ENCODE results near the gene HARBI1. TPM values are rescaled to one million over a fixed set of nuclear protein-coding genes. Genes with fewer than 3 reads are reported as not detected.

The HARBI1 gene
- total and polyA plus RNA-seq, 9 of the 15 experiments (the other 6 are each of a cell fraction or from before 2014, with no cell fraction given) = 3.5 to 8.4 (median 5.5) TPM

DNA sequence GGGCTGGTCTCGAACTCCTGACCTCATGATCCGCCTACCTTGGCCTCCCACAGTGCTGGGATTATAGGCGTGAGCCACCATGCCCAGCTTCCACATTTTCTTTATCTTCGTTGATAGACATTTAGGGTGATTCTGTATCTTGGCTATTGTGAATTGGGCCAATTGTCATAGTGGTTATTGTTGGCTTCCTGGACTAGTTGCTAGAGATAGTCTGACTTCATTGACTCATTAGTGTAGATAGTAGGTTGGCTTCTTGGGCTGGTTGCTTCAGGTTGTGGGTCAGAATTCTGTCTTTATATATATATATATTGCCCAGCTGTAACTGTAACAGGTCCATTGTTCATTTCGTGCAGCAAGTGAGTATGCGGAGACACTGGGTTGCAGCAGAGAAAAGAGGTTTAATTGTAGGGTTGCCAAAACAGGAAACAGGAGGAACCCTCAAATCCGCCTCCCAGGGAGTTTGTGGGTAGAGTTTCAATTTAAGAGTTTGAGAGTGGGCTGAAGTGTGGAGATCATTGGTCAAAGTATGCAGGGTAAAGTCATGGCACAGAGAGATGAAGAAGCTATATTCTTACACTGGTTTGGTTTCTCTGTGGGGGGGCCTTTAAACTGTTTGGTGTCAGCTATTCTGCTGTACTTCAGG, 22.3 kb upstream of the HARBI1 start:
- Histone ChIP-seq H3K4me2 (ENCODE audit: insufficient read depth, low read length) (no peak overlapping the region), H3K4me3 (no peak overlapping the region), H3K27me3 (ENCODE audit: control insufficient read depth in 2 of 2, insufficient read depth in 2 of 2, low read length in 2 of 2) (no peaks in the 10 kb centered on the region), H3K9me3 (replicated peaks; ENCODE audit: control insufficient read depth, insufficient read depth, low read depth, low read length) (no peaks in the 10 kb centered on the region), H3K4me1 (replicated peaks in 1 of 2; ENCODE audit: control insufficient read depth in 2 of 2, insufficient read depth in 2 of 2, low read length in 2 of 2) (no peaks in the 10 kb centered on the region), H3K79me2 (ENCODE audit: control insufficient read depth, insufficient read depth, low read length) (peaks cover 4% of the 10 kb centered on the region; the same call in 1 of the 3 replicates), H4K20me1 (replicated peaks; ENCODE audit: control insufficient read depth, insufficient read depth, low read length) (no peaks in the 10 kb centered on the region), H2AFZ (ENCODE audit: low read depth, low read length) (no peak overlapping the region), H3K27ac (ENCODE audit: extremely low read depth, low read depth, low read length) (no peak overlapping the region), H3K9me1 (ENCODE audit: control insufficient read depth, insufficient read depth, low read length) (no peaks in the 10 kb centered on the region), H3K36me3 (ENCODE audit: control insufficient read depth, insufficient read depth, low read length) (peaks cover 25% of the 10 kb centered on the region; the same call in 2 of the 3 replicates), H3K9ac (ENCODE audit: insufficient read depth in 1 of 2, low read depth in 2 of 2, low read length in 2 of 2) (no peak overlapping the region)
- BruUV-seq (replicated peaks) = no TSS peak
- no peak for DNase-seq (ENCODE audit: extremely low read depth in 1 of 4, low spot score in 3 of 4)
- 95% methylated on average over 7 of the region's 7 CpGs for WGBS (ENCODE audit: insufficient coverage, low coverage, missing lambda C conversion rate)
- in situ Hi-C loops (cut with MboI) (no loop called here), intact Hi-C loops (cut with micrococcal nuclease) (no loop called here)
- ChIA-PET CTCF (ENCODE audit: low intra/inter-chr PET ratio) (no interaction called here), POLR2A (interaction anchor here (0.7 kb wide), 2 partner anchors 9 to 12 kb away, joined by 3 to 4 read pairs; no protein-coding TSS in a partner anchor)
- ATAC-seq = no peak
- FAIRE-seq = no peak
- TF ChIP-seq SIX5 (IDR thresholded peaks at IDR 0.05; ENCODE audit: borderline replicate concordance in 1 of 2, insufficient read depth in 1 of 2, low read depth in 1 of 2, low read length in 2 of 2) = no peak
- no peak for TF ChIP-seq GTF2A2 (tag; IDR thresholded peaks at IDR 0.05)
- TF ChIP-seq ADNP (tag; IDR thresholded peaks at IDR 0.05) = no peak
- no peak for TF ChIP-seq FIP1L1 (IDR thresholded peaks at IDR 0.05; ENCODE audit: low read depth, low read length, poor library complexity, severe bottlenecking)
- TF ChIP-seq ZNF764 (CRISPR knock-in tag; IDR thresholded peaks at IDR 0.05; ENCODE audit: low read depth) = no peak
- no peak for TF ChIP-seq ETV1 (tag; conservative IDR thresholded peaks at IDR 0.05; ENCODE audit: low read depth)
- no peak for TF ChIP-seq ZBTB17 (CRISPR knock-in tag; IDR thresholded peaks at IDR 0.05)
- TF ChIP-seq, protein P1, sequence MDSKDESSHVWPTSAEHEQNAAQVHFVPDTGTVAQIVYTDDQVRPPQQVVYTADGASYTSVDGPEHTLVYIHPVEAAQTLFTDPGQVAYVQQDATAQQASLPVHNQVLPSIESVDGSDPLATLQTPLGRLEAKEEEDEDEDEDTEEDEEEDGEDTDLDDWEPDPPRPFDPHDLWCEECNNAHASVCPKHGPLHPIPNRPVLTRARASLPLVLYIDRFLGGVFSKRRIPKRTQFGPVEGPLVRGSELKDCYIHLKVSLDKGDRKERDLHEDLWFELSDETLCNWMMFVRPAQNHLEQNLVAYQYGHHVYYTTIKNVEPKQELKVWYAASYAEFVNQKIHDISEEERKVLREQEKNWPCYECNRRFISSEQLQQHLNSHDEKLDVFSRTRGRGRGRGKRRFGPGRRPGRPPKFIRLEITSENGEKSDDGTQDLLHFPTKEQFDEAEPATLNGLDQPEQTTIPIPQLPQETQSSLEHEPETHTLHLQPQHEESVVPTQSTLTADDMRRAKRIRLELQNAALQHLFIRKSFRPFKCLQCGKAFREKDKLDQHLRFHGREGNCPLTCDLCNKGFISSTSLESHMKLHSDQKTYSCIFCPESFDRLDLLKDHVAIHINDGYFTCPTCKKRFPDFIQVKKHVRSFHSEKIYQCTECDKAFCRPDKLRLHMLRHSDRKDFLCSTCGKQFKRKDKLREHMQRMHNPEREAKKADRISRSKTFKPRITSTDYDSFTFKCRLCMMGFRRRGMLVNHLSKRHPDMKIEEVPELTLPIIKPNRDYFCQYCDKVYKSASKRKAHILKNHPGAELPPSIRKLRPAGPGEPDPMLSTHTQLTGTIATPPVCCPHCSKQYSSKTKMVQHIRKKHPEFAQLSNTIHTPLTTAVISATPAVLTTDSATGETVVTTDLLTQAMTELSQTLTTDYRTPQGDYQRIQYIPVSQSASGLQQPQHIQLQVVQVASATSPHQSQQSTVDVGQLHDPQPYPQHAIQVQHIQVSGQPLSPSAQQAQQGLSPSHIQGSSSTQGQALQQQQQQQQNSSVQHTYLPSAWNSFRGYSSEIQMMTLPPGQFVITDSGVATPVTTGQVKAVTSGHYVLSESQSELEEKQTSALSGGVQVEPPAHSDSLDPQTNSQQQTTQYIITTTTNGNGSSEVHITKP (IDR thresholded peaks at IDR 0.05; ENCODE audit: partially characterized antibody) = no peak
- TF ChIP-seq MEF2D (tag; conservative IDR thresholded peaks at IDR 0.05; ENCODE audit: low read depth) = no peak
- no peak for TF ChIP-seq RFX5 (IDR thresholded peaks at IDR 0.05; ENCODE audit: low read depth, low read length)
- TF ChIP-seq, protein P2, sequence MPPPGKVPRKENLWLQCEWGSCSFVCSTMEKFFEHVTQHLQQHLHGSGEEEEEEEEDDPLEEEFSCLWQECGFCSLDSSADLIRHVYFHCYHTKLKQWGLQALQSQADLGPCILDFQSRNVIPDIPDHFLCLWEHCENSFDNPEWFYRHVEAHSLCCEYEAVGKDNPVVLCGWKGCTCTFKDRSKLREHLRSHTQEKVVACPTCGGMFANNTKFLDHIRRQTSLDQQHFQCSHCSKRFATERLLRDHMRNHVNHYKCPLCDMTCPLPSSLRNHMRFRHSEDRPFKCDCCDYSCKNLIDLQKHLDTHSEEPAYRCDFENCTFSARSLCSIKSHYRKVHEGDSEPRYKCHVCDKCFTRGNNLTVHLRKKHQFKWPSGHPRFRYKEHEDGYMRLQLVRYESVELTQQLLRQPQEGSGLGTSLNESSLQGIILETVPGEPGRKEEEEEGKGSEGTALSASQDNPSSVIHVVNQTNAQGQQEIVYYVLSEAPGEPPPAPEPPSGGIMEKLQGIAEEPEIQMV (tag; conservative IDR thresholded peaks at IDR 0.05; ENCODE audit: low read depth) = no peak
- TF ChIP-seq KLF6 (CRISPR knock-in tag; IDR thresholded peaks at IDR 0.05; ENCODE audit: borderline replicate concordance) = no peak
- TF ChIP-seq, protein P3, sequence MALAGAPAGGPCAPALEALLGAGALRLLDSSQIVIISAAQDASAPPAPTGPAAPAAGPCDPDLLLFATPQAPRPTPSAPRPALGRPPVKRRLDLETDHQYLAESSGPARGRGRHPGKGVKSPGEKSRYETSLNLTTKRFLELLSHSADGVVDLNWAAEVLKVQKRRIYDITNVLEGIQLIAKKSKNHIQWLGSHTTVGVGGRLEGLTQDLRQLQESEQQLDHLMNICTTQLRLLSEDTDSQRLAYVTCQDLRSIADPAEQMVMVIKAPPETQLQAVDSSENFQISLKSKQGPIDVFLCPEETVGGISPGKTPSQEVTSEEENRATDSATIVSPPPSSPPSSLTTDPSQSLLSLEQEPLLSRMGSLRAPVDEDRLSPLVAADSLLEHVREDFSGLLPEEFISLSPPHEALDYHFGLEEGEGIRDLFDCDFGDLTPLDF (CRISPR knock-in tag; IDR thresholded peaks at IDR 0.05) = no peak
- no peak for TF ChIP-seq NR4A1 (CRISPR knock-in tag; IDR thresholded peaks at IDR 0.05)
- TF ChIP-seq NR4A1 (tag; IDR thresholded peaks at IDR 0.05) = no peak
- TF ChIP-seq BRF1 (IDR thresholded peaks at IDR 0.05; ENCODE audit: borderline replicate concordance, extremely low read depth, insufficient read length) = no peak
- TF ChIP-seq ZBED1 (IDR thresholded peaks at IDR 0.05) = no peak

All from K562 (cell line).